ENCODE measurements around the gene RNPS1. TPM values are rescaled to one million over a fixed set of nuclear protein-coding genes. Genes with fewer than 3 reads are reported as not detected.

Gene RNPS1
- total RNA-seq, 1 experiment from 2014 or later, result 164 TPM

DNA sequence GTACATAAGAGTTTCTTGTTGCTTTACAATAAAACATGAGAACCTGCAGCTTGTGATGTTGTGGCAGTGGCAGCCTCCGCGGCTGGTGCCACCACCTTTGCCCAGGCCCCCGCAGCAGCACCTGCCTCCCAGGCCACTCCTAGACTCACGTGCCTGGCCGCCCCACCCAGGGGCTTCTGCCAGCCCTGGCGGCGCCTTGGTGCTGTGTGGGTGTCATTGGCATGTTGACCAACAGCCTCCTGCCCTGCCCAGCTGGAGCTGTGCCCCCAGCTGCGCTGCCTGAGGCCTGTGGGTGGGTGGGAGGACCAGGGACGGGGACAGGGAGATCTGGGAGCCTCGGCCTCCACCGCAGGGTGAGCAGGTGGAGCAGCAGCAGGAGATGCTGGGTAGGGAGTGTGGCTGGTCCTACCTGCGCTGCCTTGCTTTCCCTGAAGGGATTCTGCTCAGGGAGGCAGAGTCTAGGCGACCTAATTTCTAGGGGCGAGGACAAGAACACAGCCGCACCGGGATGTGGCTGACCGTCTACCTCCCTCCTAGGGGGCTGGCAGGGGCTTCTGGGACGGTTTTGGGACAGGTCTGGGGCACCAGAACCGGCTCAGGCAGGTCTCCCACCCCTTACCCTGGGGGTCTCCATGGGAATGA is 32.1 kb downstream of the RNPS1 start:
- no peak for DNase-seq (ENCODE audit: low read depth)

- no peak for DNase-seq (ENCODE audit: low read depth)
Measured at GRCh38 chr16:2235234-2235651, 32.7 kb downstream of the RNPS1 start.

DNA sequence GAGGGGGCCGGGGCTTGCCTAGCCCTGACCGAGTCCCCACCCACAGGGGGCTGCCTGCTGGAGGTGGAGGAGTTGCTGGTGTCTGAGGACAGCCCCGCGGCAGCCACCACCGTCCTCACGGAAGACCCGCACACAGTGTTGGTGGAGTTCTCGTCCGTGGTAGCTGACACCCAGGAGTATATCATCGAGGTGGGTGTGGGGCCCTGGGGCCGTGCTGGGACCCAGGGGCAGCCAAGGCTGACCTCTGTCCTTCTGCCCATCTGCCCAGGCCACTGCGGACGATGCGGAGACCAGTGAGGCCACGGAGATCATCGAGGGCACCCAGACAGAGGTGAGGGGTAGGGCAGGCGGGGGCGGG is 33.1 kb downstream of the RNPS1 start:
- no peak for DNase-seq (ENCODE audit: low read depth)

DNA sequence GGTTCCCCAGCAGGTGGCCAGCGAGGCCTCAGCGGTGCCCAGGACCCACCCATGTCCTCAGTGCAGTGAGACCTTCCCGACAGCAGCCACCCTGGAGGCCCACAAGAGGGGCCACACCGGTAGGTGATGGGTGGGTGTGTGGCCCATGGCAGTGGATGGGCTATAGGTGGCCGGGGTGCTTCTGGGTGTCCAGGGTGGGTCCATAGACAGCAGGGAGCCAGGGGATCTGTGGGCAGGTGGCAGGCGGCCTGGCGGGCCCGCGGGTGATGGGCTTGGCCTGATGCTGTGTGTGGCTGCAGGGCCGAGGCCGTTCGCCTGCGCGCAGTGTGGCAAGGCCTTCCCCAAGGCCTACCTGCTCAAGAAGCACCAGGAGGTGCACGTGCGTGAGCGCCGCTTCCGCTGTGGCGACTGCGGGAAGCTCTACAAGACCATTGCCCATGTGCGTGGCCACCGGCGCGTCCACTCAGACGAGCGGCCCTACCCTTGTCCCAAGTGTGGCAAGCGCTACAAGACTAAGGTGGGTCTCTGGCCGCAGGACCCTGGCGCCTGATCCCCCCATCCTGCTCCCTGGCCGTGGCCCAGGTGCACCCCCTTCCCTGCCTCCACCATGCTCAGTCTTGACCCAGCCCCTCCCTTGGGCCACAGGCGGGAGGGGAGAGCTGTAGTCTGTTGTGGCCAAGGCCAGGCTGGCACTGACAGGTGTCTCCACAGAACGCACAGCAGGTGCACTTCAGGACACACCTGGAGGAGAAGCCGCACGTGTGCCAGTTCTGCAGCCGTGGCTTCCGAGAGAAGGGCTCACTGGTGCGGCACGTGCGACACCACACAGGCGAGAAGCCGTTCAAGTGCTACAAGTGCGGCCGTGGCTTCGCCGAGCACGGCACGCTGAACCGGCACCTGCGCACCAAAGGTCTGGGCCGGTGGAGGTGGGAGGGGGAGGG is 33.8 kb downstream of the RNPS1 start:
- no peak for DNase-seq (ENCODE audit: low read depth)

DNA sequence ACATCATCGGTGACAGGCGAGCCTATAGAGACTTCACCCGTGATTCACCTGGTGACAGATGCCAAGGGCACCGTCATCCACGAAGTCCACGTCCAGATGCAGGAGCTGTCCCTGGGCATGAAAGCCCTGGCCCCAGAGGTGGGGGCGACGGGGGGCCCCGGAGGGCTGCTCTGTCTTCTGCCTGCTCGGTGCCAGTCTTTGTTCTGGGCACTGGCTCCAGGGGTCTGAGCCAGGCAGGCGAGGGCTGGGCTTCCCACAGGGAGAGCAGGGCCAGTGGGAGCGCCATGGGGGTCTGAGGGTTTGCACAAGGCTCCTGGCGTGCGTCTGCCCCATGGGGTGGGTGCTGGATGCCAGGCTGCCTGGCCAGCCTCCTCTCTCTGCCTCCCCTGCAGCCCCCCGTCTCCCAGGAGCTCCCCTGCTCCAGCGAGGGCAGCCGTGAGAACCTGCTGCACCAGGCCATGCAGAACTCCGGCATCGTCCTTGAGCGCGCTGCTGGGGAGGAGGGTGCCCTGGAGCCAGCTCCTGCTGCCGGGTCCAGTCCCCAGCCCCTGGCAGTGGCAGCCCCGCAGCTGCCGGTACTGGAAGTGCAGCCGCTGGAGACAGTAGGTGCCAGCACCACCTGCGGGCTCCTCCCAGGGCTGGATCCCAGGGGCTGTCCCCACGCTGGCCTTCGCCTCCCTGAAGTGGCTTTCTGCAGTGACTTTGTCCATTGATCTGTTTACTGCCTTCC is 34.7 kb downstream of the RNPS1 start:
- no peak for DNase-seq (ENCODE audit: low read depth)

- no peak for DNase-seq (ENCODE audit: low read depth)
Measured at GRCh38 chr16:2232094-2232990, 35.6 kb downstream of the RNPS1 start.

- DNase-seq (ENCODE audit: low read depth), result no peak
Measured at GRCh38 chr16:2231016-2231931, 36.7 kb downstream of the RNPS1 start.

DNA sequence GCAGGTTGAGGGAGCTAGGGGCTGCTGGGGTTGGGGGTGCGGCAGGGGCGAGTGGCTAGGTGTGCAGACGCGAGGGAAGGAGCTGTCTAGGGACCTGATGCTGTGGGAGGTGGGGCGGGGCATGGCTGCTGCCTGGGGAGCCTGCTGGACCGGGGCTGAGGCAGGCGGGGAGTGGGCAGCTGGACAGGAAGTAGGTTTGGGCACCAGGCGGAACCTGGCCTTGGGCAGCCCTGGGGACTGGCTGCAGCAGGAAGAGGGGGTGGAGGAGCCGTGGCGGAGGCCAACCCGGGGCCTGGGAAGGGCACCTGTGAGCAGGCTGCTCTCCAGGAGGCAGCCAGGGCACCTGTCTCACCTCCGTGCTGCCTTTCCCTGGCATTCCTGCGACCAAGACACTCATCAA is 37.5 kb downstream of the RNPS1 start:
- no peak for DNase-seq (ENCODE audit: low read depth)

- DNase-seq (ENCODE audit: low read depth), result no peak
Measured at GRCh38 chr16:2229632-2230250, 38.2 kb downstream of the RNPS1 start.

DNA sequence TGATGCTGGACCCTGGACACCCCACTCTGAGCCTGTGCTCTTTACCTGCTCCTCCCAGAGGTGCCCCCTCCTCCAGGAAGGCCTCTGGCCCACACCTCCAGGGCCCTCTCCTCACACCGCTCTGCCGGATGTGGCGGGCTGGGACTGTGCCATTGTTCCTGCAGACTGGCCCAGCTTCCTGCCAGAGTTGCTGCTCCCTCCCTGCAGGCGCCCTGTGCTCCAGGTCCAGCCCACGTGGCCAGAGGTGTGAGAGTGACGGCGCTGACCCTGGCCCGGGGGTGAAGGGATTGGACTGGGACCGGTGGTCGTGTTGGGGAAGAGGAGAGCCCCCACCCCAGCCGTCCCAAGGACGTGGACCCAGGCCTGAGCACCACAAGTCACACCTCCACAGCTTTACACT is 38.8 kb downstream of the RNPS1 start:
- DNase-seq (ENCODE audit: low read depth), result no peak

GRCh38 chr16:2228161-2228824 is 39.6 kb downstream of the RNPS1 start:
- no peak for DNase-seq (ENCODE audit: low read depth)

- no peak for DNase-seq (ENCODE audit: low read depth)
Measured at GRCh38 chr16:2226918-2227317, 41.0 kb downstream of the RNPS1 start.

DNA sequence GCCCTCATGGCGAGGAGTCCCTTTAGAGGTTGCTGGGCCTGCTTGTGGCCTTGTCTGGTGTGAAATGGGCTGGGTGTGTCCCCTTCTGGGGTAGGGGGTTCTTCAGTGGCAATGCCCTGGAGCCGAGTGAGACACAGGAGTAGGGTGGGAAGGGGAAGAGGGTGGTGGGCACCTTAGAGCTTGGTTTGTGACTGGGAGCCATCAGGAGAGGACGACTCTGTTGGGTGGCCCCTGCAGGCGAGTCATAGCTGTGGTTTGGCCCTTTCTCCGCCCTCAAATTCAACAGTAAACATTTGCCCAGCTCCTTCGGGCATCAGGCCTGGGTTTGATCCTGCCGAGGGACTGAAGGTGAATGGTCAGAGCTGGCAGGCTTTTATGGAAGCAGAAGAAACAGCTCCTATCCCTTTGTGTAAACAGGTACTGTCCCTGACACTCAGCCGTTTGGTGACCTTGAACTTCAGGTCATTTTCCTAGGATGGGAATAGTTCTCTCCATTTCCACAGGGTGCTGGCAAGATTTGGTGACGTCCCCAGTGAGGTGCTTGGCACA is 41.6 kb downstream of the RNPS1 start:
- DNase-seq (ENCODE audit: low read depth), result peak; percentile 73

DNA sequence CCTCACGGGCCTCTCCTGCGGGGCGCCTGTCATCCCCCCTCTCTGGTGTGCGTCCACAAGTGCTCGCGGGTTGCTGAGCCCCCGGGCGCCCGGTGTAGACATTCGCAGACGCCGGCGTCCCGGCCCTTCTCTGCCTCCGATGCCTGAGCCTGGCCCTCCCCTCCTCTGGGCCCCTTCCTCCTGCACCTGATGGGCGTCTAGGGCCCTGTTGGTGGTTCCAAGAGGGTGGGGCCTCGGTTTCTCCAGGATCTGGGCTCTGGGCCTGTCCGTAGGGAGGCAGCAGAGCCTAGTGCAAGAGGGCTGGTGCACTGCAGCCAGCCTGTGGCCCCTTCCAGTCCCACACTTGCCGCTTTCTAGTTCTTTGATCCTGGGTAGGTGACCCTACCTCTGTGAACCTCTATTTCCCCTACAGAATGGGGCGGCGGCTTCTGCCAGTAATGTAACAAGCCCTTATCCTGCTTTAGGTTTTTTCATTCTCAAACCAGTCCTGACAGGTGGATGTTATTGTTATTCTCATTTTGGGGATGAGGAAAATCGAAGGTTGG is 43.9 kb downstream of the RNPS1 start:
- peak; percentile 59 for DNase-seq (ENCODE audit: low read depth)

DNA sequence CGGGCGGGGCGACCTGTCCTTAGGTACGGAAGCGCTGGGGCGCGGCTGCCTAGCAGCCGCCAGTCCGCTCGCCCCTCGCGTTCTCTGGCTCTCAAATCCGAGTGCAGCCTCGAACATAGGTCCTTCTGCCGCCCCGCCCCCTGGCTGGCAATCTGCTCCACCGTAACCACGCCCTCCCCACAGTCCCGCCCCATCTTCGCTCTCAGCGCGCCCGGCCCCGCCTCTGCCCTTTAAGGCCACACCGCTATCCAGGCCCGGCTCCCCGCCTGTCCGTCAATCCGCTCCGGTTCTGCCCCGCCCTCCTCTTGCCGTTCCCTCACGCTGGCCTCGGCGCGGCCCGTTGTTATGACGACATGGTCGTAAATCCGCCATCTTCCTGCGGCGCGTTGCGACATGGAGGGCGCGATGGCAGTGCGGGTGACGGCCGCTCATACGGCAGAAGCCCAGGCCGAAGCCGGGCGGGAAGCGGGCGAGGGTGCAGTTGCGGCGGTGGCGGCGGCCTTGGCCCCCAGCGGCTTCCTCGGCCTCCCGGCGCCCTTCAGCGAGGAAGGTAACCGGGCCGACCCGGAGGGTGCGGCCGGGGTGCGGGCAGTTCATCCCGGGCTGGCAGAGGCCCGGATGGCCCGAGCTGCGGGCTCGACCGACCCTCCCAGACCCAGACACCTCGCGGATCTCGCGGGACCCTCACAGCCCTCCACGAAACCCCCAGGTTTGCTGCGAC is 44.5 kb downstream of the RNPS1 start, which contains the start of gene E4F1:
Gene E4F1 (plus strand): TSS at position 371 of the 721 bp plus-strand sequence. CDS start 23 bp downstream, at position 394.
- peak; percentile 99 for DNase-seq (ENCODE audit: low read depth)

- DNase-seq (ENCODE audit: low read depth), result no peak
Measured at GRCh38 chr16:2216330-2216729, 51.6 kb downstream of the RNPS1 start.

- DNase-seq (ENCODE audit: low read depth), result no peak
Measured at GRCh38 chr16:2214719-2214968, 53.3 kb downstream of the RNPS1 start, which contains the start of gene PGP. Gene PGP (minus strand): TSS chr16:2214840. CDS start chr16:2214777, 63 bp downstream.
